HG03066 (cell line): ENCODE results near the gene CFAP69.
"Not testable (repeated sequence)": the region's sequence is repeated elsewhere in the genome, so short reads cannot be mapped to it uniquely, and the experiment has no call there.

Source experiments
- ATAC-seq: cut with Tn5 transposase; IDR thresholded peaks from one replicate; pipeline ENCODE4 v1.9.1; 2021; ENCODE audit warnings: low read depth; ENCODE audit not compliant: unreplicated experiment

CFAP69 gene

GRCh38 chr7:90231304-90231703, 13.7 kb upstream of the CFAP69 start:
- ATAC-seq, result no peak

GRCh38 chr7:90232430-90232829, 12.5 kb upstream of the CFAP69 start:
- no peak for ATAC-seq

- ATAC-seq, result no peak
Observed at GRCh38 chr7:90233569-90233968, 11.4 kb upstream of the CFAP69 start.

GRCh38 chr7:90236721-90237289, 8.2 kb upstream of the CFAP69 start:
- ATAC-seq, result no peak

GRCh38 chr7:90238022-90238421, 7.0 kb upstream of the CFAP69 start:
- ATAC-seq, result no peak

GRCh38 chr7:90238583-90238982, 6.4 kb upstream of the CFAP69 start:
- ATAC-seq, result no peak

- ATAC-seq, result no peak
Observed at GRCh38 chr7:90239050-90239449, 5.9 kb upstream of the CFAP69 start.

GRCh38 chr7:90239625-90240228, 5.2 kb upstream of the CFAP69 start:
- ATAC-seq, result no peak

- peak; percentile 69 for ATAC-seq
Observed at GRCh38 chr7:90242369-90243168, 2.4 kb upstream of the CFAP69 start.

- ATAC-seq, result no peak
Observed at GRCh38 chr7:90243556-90243955, 1.4 kb upstream of the CFAP69 start.

GRCh38 chr7:90244565-90244908, 437 bp upstream of the CFAP69 start:
- peak; percentile 1 for ATAC-seq

GRCh38 chr7:90246171-90246570, 1.2 kb downstream of the CFAP69 start:
- no peak for ATAC-seq

GRCh38 chr7:90248706-90249105, 3.7 kb downstream of the CFAP69 start:
- no peak for ATAC-seq

- ATAC-seq, result no peak
Observed at GRCh38 chr7:90250601-90251303, 5.8 kb downstream of the CFAP69 start.

- ATAC-seq, result no peak
Observed at GRCh38 chr7:90251304-90251635, 6.3 kb downstream of the CFAP69 start.

GRCh38 chr7:90256011-90256410, 11.0 kb downstream of the CFAP69 start:
- not testable (repeated sequence) for ATAC-seq

GRCh38 chr7:90256778-90257177, 11.8 kb downstream of the CFAP69 start:
- no peak for ATAC-seq

GRCh38 chr7:90261441-90261840, 16.5 kb downstream of the CFAP69 start:
- ATAC-seq, result no peak

- ATAC-seq, result peak; percentile 86
Observed at GRCh38 chr7:90262438-90262837, 17.5 kb downstream of the CFAP69 start.

GRCh38 chr7:90266808-90267207, 21.8 kb downstream of the CFAP69 start:
- ATAC-seq, result no peak

- no peak for ATAC-seq
Observed at GRCh38 chr7:90267263-90267858, 22.4 kb downstream of the CFAP69 start.
